ENCODE data around the gene RNF214.
"Not testable (repeated sequence)": the region's sequence is repeated elsewhere in the genome, so short reads cannot be mapped to it uniquely, and the experiment has no call there.

RNF214 gene

DNA sequence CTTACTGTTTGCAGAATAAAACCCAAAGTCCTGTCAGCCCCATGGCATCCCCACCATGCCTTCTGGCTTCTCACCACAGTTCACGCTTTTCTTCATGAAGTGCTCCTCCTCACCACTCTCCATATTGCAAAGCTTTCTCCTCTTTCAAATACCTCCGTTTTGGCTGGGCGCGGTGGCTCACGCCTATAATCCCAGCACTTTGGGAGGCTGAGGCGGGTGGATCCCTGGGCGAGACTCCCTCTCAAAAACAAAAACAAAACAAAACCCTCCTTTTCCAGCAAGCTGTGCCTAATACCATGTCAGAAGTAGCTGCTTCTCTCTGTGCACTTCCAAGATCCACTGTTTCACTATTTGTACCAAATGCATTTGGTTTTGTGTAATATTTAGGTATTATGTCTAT is 76.8 kb downstream of the RNF214 start:
- no peaks in the 10 kb centered on the region for H3K4me1 ChIP-seq (ENCODE audit: control insufficient read depth, insufficient read depth, low read length)
- H3K4me3 ChIP-seq (ENCODE audit: low read length) = no peak overlapping the region
- no peak overlapping the region for H3K9ac ChIP-seq (ENCODE audit: low read length)
- no peak overlapping the region for H3K27ac ChIP-seq (ENCODE audit: low read depth, low read length)
- H3K27me3 ChIP-seq (ENCODE audit: control insufficient read depth, insufficient read depth, low read length) = no peaks in the 10 kb centered on the region
- no peaks in the 10 kb centered on the region for H3K36me3 ChIP-seq (ENCODE audit: control insufficient read depth, insufficient read depth, low read length)

DNA sequence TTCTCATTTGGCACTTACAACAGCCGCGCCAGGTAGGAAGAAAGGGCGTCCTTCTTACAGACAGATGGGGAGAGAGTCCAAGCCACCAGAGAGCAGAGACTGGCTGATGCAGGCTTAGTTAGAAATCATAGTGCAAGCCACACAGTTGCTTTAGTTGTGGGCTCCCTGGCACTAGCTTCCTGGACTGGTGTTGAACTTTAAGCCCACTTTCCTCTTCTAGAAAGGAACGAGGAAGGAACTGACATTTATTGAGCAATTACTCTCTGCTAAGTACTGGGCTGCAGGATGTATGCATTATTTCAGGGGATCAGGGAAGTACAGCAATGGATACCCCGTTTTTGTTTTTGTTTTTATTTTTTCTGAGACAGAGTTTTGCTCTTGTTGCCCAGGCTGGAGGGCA is 80.6 kb downstream of the RNF214 start:
- Histone ChIP-seq H3K4me1 (ENCODE audit: control insufficient read depth, insufficient read depth, low read length) (peaks cover 5% of the 10 kb centered on the region), H3K27ac (ENCODE audit: low read depth, low read length) (no peak overlapping the region), H3K4me3 (ENCODE audit: low read length) (no peak overlapping the region), H3K27me3 (ENCODE audit: control insufficient read depth, insufficient read depth, low read length) (no peaks in the 10 kb centered on the region), H3K36me3 (ENCODE audit: control insufficient read depth, insufficient read depth, low read length) (no peaks in the 10 kb centered on the region), H3K9ac (ENCODE audit: low read length) (no peak overlapping the region)

DNA sequence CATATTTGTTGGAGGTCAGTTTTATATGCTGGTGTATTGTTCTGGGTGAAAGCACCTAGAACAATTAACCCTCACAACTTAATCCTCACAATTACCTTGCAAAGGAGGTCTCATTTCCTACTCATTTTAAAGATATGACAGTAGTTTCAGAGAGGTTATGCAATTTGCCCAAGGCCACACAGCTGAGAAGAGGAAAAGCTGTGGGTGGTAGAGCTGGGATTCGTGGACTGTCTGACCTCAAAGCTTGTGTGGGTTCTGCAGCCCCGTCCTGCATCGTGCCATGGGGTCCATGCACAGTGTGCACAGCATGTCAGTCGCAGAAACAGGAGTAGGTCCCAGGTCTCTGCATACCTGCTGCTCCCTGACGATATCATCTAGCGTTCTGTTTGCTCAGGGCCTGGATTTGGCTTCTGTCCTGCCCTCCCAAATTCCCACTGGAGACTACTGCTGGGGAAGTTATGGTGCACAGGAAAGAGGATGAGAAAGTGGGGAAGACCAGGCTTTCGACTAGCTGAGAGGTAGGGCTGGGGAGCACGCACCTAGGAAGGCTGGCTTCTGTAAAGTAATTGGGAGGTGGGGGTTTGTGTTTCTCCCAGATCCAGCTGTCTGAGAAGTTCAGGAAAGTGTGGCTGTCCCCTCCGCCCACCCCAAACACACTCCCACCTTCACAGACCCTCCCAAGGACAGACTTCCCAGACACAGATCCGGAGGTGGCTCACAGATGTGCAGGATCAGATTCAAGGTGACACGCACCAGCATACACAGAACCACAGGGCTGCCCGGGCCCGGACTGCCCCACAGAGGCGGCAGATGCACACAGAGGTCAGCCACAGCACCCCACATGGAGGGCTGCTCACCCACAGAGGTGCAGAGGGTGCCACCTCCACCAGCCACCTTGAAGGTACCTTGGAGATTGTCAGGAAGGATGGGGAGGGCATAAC is 81.6 kb downstream of the RNF214 start:
- no peak overlapping the region for H3K4me3 ChIP-seq (ENCODE audit: low read length)
- H3K4me1 ChIP-seq (ENCODE audit: control insufficient read depth, insufficient read depth, low read length) = peaks cover 5% of the 10 kb centered on the region
- no peak overlapping the region for H3K9ac ChIP-seq (ENCODE audit: low read length)
- no peak overlapping the region for H3K27ac ChIP-seq (ENCODE audit: low read depth, low read length)
- H3K27me3 ChIP-seq (ENCODE audit: control insufficient read depth, insufficient read depth, low read length) = no peaks in the 10 kb centered on the region
- H3K36me3 ChIP-seq (ENCODE audit: control insufficient read depth, insufficient read depth, low read length) = no peaks in the 10 kb centered on the region

DNA sequence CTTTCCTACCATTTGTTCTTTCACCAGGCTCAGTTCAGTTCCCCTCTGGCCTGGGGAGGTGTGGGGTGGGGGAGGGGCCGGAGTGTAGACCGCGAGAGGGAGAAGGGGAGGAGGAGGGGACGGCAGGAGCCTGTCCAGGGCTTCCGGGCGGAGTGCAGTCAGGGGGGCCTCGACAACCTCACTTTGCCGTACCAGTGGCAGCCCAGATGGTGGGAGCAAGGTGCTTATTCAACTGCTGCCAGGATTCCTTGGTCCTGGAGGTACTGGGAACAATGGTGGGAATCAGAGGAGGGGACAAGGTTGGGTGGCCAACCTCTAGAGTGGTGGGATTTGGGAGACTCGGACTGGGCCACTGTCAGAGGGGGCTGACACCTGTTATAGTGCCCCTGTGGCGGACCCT is 82.4 kb downstream of the RNF214 start:
- Histone ChIP-seq H3K36me3 (ENCODE audit: control insufficient read depth, insufficient read depth, low read length) (no peaks in the 10 kb centered on the region), H3K4me3 (ENCODE audit: low read length) (peak overlapping the region; percentile 88), H3K9ac (ENCODE audit: low read length) (no peak overlapping the region), H3K27me3 (ENCODE audit: control insufficient read depth, insufficient read depth, low read length) (no peaks in the 10 kb centered on the region), H3K4me1 (ENCODE audit: control insufficient read depth, insufficient read depth, low read length) (peaks cover 5% of the 10 kb centered on the region), H3K27ac (ENCODE audit: low read depth, low read length) (no peak overlapping the region)

DNA sequence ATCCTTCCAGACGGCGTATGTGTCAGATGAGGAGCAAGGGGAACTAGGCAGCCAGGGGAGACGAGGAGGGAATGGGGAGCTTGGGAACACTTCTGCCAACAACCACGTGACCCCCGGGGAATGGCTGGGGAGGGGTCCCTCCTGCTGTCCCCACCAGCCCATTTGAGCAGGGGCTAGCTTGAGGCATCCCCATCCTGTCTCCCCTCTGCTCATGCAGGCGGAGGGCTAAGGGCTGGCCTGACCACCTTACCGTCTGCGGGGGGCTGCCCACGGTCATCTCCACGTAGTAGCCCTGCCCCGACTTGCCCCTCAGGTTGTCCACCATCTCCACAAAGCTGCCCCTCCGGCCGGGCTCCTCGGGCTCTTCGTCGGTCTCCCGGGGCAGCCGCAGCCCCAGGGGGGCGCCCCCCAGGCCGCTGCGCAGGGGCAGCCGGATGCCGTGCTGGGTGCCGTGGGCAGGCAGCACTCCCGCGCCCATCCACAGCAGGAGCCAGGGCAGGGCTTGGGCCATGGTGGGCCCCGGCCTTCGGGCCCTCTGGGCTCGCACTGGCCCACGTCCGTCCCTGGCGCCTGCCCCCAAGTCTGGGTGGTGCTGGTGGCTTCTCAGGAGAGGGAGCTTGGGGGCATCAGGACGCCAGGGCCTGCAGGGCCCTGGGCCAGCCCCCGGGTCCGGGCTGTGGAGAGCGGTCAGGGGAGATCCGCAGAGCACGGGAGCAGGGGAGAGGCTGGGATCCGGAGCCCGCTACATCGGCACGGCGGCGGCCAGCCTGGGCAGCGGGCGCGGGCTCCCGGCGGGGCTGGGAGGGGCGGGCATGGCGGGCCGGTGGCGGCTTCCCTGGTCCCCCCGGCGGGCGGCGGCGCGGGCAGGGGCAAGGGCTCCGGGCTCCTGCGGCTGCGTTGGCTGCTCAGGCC is 83.1 kb downstream of the RNF214 start:
- no peaks in the 10 kb centered on the region for H3K36me3 ChIP-seq (ENCODE audit: control insufficient read depth, insufficient read depth, low read length)
- peaks cover 5% of the 10 kb centered on the region for H3K4me1 ChIP-seq (ENCODE audit: control insufficient read depth, insufficient read depth, low read length)
- H3K27me3 ChIP-seq (ENCODE audit: control insufficient read depth, insufficient read depth, low read length) = no peaks in the 10 kb centered on the region
- H3K9ac ChIP-seq (ENCODE audit: low read length) = no peak overlapping the region
- no peak overlapping the region for H3K27ac ChIP-seq (ENCODE audit: low read depth, low read length)
- H3K4me3 ChIP-seq (ENCODE audit: low read length) = peak overlapping the region; percentile 88

DNA sequence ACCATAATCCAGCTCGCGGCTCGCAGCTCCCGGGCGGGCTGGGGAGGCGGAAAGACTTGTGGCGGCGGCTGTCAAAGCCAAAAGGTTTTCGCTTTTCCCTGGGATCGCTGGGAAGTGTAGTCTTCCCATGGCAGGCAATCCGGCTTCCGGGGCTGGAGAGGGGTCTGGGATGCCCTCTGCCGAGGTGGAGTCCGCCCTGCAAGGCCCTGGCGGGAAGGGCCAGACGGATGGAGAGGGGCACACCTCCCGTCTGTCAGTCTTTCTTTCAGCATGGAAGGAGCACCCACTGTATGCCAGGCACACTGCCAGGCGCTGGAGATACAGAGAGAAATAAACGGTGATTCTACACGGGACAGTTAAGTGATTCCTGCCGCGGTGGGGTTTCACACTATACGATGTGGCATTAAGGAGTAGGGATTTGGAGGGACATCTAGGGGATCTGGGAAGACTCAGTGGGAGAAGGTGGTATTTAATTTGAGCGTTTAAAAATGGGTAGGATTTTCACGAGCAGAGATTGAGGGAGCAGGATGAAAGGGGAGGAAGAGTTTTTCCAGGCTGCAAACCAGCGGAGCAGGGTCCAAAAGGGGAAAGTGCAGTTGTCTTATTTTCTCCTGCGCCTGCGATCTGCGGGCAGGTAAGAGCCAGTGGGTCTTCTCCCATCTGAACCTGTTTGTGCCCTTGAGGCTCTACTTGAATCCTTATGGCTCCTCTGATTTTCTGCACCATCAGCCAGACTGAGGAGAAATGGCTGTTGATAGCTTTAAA is 83.9 kb downstream of the RNF214 start, which contains the start of gene BACE1:
TSS of gene BACE1 (minus strand) at position 60 of the 765 bp plus-strand sequence. CDS start 461 bp downstream, outside the sequence.
- Histone ChIP-seq H3K9ac (ENCODE audit: low read length) (peak within 1 kb of the TSS; percentile 49), H3K4me1 (ENCODE audit: control insufficient read depth, insufficient read depth, low read length) (peaks cover 5% of the 10 kb centered on the region), H3K27ac (ENCODE audit: low read depth, low read length) (peak within 1 kb of the TSS; percentile 52), H3K36me3 (ENCODE audit: control insufficient read depth, insufficient read depth, low read length) (no peaks in the 10 kb centered on the region), H3K27me3 (ENCODE audit: control insufficient read depth, insufficient read depth, low read length) (no peaks in the 10 kb centered on the region), H3K4me3 (ENCODE audit: low read length) (peak within 1 kb of the TSS; percentile 88)

DNA sequence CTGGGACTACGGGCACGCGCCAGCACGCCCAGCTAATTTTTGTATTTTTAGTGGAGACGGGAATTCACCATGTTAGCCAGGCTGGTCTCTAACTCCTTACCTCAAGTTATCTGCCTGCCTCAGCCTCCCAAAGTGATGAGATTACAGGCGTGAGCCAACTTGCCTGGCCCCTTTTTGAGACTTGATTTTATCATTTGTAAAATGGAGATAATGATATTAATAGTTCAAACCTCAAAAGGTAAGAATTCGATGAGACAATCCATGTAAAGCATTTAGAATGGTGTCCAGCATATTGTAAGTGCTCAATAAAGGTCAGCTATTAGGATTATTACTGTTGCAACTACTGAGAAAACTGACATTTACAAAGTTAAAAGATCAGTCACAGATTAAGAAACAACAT is 86.3 kb downstream of the RNF214 start:
- H3K9ac ChIP-seq (ENCODE audit: low read length) = no peak overlapping the region
- H3K4me3 ChIP-seq (ENCODE audit: low read length) = no peak overlapping the region
- no peaks in the 10 kb centered on the region for H3K27me3 ChIP-seq (ENCODE audit: control insufficient read depth, insufficient read depth, low read length)
- no peaks in the 10 kb centered on the region for H3K36me3 ChIP-seq (ENCODE audit: control insufficient read depth, insufficient read depth, low read length)
- H3K4me1 ChIP-seq (ENCODE audit: control insufficient read depth, insufficient read depth, low read length) = peaks cover 5% of the 10 kb centered on the region
- no peak overlapping the region for H3K27ac ChIP-seq (ENCODE audit: low read depth, low read length)

DNA sequence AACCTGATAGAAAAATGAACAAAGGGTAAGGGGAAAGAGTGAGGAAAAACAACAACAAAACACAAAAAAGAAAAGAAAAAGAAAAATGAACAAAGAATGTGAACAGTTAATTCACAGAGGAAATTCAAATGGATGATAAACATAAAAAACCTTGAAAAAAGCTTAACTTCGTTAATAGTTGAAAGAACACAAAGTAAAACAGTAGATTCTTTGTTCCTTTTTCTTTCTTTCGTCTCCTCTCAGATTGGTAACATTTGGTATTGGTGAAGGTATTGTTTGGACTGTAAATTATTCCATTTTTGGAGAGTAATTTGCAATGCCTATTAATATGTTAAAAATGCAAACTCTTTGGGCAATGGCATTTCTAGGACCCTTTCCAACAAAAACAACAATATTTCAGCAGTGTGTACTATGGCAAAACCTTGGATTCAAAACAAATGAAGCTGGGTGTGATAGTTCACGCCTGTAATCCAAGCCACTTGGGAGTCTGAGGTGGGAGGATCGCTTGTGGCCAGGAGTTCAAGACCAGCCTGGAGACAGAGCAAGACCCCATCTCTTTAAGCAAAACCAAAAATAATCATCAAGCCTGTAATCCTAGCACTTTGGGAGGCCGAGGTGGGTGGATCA is 86.9 kb downstream of the RNF214 start:
- no peak overlapping the region for H3K27ac ChIP-seq (ENCODE audit: low read depth, low read length)
- no peaks in the 10 kb centered on the region for H3K36me3 ChIP-seq (ENCODE audit: control insufficient read depth, insufficient read depth, low read length)
- H3K4me3 ChIP-seq (ENCODE audit: low read length) = no peak overlapping the region
- no peaks in the 10 kb centered on the region for H3K27me3 ChIP-seq (ENCODE audit: control insufficient read depth, insufficient read depth, low read length)
- H3K4me1 ChIP-seq (ENCODE audit: control insufficient read depth, insufficient read depth, low read length) = peaks cover 5% of the 10 kb centered on the region
- H3K9ac ChIP-seq (ENCODE audit: low read length) = no peak overlapping the region

DNA sequence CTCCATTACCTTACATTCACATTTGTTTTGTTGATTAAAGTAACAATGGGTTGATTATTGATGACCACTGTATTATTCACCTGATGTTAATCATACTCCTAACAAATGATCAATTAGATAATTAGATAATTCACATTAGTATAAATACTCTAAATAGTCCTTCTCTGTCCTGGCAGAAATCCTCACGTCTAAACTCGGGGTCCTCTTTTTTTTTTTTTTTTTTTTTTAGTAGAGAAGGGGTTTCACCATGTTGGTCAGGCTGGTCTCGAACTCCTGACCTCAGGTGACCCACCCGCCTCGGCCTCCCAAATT is 94.7 kb downstream of the RNF214 start:
- H3K27me3 ChIP-seq (ENCODE audit: control insufficient read depth, insufficient read depth, low read length); H3K4me1 ChIP-seq (ENCODE audit: control insufficient read depth, insufficient read depth, low read length); H3K9ac ChIP-seq (ENCODE audit: low read length); H3K36me3 ChIP-seq (ENCODE audit: control insufficient read depth, insufficient read depth, low read length); H3K4me3 ChIP-seq (ENCODE audit: low read length); H3K27ac ChIP-seq (ENCODE audit: low read depth, low read length): not testable (repeated sequence)

DNA sequence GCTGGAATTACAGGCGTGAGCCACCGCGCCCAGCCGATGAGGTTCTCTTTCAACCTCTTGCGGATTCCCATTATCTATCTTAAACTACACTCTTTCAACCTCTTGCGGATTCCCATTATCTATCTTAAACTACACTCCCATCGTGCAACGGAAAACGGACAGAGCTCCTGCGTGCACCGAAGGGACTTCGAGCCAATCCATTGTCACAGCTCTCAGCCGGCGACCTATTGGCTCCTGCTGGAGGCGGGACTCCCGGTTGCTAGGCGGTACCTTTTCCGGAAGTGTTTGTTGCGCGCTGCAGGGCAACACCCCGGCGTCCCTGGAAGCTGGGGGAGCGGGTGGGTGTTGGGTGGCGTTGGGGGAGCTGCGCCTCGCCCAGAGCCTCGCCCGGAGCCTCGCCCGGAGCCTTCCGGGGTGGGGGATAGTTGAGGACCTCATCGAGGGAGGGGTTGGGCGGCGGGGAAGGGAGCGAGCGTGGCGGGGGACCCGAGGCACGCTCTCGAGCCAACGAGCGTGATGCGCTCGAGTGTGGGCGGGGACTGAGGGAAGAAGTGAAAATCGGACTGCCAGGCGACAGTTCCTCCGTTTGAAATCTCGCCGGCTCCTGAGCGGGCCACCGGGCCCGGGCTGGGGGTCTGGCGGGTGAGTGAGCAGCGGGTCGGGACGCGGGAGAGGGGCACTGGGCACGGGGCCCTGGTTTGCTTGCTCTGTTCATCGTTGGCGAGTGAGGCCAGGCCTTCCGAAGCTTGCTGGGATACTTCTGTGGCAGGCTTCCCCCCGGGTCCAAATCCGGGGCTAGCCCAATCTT is 95.3 kb downstream of the RNF214 start, which contains the start of gene CEP164:
TSS of gene CEP164 (plus strand) at position 288 of the 808 bp plus-strand sequence. CDS start 10,733 bp downstream, outside the sequence.
- Histone ChIP-seq H3K9ac (ENCODE audit: low read length) (peak within 1 kb of the TSS; percentile 63), H3K27me3 (ENCODE audit: control insufficient read depth, insufficient read depth, low read length) (no peaks in the 10 kb centered on the region), H3K4me3 (ENCODE audit: low read length) (peak within 1 kb of the TSS; percentile 88), H3K27ac (ENCODE audit: low read depth, low read length) (peak within 1 kb of the TSS; percentile 90), H3K4me1 (ENCODE audit: control insufficient read depth, insufficient read depth, low read length) (peaks cover 8% of the 10 kb centered on the region), H3K36me3 (ENCODE audit: control insufficient read depth, insufficient read depth, low read length) (no peaks in the 10 kb centered on the region)

DNA sequence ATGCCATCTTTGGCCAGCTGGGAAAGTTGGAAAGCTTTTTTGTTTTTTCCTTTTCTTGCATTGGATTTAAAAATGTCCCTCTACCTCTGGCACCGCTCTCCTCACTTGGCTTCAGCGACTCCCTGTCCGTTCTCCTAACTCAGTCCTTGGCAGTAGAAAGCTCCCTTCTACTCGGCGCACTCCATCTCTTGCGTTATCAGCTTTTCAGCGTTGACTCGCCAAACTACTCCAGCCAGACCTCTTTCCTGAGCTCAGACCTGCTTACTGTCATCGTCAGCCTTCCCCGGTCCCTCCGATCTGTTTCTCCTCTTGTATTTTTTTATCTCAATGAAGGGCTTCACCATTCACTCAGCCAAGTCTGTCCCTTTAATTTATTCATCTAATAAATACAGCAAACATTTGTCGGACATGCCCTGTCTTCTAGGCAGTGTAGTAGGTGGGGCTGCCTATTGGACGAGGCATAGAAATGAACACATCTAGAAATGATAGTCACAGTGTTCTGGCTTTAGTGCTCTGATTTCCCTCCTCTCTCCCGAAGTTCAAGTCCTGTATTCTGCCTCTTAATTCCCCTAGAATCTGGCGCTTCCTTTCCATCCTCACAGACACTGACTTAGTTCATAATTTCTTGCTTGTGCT is 96.0 kb downstream of the RNF214 start:
- H3K4me1 ChIP-seq (ENCODE audit: control insufficient read depth, insufficient read depth, low read length) = peaks cover 8% of the 10 kb centered on the region
- H3K4me3 ChIP-seq (ENCODE audit: low read length) = peak overlapping the region; percentile 88
- no peaks in the 10 kb centered on the region for H3K36me3 ChIP-seq (ENCODE audit: control insufficient read depth, insufficient read depth, low read length)
- peak overlapping the region; percentile 63 for H3K9ac ChIP-seq (ENCODE audit: low read length)
- no peaks in the 10 kb centered on the region for H3K27me3 ChIP-seq (ENCODE audit: control insufficient read depth, insufficient read depth, low read length)
- peak overlapping the region; percentile 90 for H3K27ac ChIP-seq (ENCODE audit: low read depth, low read length)
